Measurements from ENCODE around the gene ODF2.
A peak's percentile ranks its signal among the peaks of the same experiment; 100 is the strongest.
"Not testable (repeated sequence)": the region's sequence is repeated elsewhere in the genome, so short reads cannot be mapped to it uniquely, and the experiment has no call there.

The ODF2 gene

DNA sequence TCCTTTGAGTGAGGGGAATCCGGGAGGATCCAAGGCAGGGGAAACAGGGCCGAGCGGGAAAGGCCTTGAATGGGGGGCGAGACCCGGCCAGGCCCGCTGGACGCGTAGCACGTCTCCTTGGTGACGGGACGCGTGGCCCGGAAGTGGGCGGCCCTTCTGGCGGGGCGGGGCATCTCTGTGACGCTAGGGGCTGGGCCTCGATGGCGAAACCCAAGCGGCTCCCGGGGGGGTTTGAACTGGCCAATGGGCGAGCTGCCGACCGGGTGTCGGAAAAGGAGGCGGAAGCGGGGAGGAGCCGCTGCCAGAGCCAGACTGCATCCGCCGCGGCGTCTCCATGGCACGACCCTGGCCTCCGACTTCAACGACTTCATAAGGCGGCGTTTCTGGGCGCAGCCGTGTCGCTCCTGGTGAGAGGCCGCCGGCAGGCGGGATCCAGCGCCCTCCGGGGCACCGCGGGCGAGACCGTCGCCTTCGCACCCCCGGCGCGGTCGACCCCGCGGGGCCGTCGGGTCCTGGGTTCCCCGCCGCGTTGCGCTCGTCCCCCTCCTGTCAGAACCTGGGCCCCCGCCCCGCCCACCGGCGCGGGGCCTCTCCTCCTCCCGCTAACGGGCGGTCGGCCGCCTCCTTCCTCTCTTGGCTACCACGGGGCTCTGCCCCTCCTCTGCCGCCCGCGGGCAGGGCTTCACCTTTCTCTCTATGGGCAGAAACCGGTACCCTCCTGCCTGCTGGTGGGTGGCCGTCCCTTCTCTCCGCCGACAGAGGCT is at the start of gene ODF2:
ODF2 (plus strand) TSS at position 158 of the 764 bp plus-strand sequence; CDS start at position 244, 86 bp downstream.
- Histone ChIP-seq H3K4me3 (peak within 1 kb of the TSS; percentile 87), H3K27ac (peak within 1 kb of the TSS; percentile 79; the same call in 1 of the 2 replicates), H3K9me3 (ENCODE audit: low read depth, low read length) (no peaks in the 10 kb centered on the region), H3K9ac (ENCODE audit: insufficient read length) (peak within 1 kb of the TSS; percentile 72), H3K36me3 (ENCODE audit: insufficient read depth, low read length) (peaks cover 10% of the 10 kb centered on the region; the same call in 1 of the 2 replicates)
- peak; percentile 63 for DNase-seq (ENCODE audit: low read depth, low spot score)
- TF ChIP-seq POLR2AphosphoS5 (IDR thresholded peaks at IDR 0.05; ENCODE audit: borderline replicate concordance, low read depth, low read length), result peak; percentile 78; the same call in 1 of the 2 replicates
- TF ChIP-seq EZH2 (IDR thresholded peaks at IDR 0.05), result no peak
- TF ChIP-seq FOXP2 (optimal IDR thresholded peaks at IDR 0.05; ENCODE audit: control extremely low read depth, extremely low read length, insufficient read depth), result peak; percentile 16

DNA sequence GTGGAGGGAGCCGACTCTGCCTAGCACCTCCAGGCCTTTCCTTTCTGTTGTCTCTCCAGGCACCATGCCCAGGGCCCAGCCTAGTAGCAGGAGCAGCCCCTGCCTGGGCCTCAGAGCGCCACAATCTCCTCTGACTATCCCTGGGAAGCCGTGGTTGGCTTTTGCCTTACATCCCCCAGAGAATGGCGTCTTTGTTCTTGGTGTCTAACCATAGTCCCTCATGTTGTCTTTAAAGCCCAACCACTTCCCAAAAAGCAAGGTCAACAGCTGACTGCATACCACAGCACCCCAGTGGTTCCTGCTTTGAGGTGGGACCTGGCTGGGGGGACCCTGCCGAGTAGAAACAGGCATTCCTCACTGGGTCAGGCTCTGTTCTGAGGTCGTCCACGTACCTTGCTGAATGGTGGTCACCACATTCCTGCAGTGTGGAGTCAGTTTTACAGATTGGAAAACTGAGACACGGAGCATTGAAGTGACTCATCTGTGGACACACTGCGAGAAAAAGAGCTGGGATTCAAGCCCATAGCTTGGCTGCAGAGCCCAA is 48.9 kb upstream of the ODF2 start:
- no peaks in the 10 kb centered on the region for H3K36me3 ChIP-seq (ENCODE audit: insufficient read depth, low read length)
- DNase-seq (ENCODE audit: low read depth, low spot score), result no peak
- no peaks in the 10 kb centered on the region for H3K9me3 ChIP-seq (ENCODE audit: low read depth, low read length)
- H3K4me3 ChIP-seq, result no peak overlapping the region
- TF ChIP-seq POLR2AphosphoS5 (IDR thresholded peaks at IDR 0.05; ENCODE audit: borderline replicate concordance, low read depth, low read length) (no peak), EZH2 (IDR thresholded peaks at IDR 0.05) (no peak), FOXP2 (optimal IDR thresholded peaks at IDR 0.05; ENCODE audit: control extremely low read depth, extremely low read length, insufficient read depth) (no peak)
- peak overlapping the region; percentile 32 for H3K9ac ChIP-seq (ENCODE audit: insufficient read length)
- H3K27ac ChIP-seq, result peak overlapping the region; percentile 71

DNA sequence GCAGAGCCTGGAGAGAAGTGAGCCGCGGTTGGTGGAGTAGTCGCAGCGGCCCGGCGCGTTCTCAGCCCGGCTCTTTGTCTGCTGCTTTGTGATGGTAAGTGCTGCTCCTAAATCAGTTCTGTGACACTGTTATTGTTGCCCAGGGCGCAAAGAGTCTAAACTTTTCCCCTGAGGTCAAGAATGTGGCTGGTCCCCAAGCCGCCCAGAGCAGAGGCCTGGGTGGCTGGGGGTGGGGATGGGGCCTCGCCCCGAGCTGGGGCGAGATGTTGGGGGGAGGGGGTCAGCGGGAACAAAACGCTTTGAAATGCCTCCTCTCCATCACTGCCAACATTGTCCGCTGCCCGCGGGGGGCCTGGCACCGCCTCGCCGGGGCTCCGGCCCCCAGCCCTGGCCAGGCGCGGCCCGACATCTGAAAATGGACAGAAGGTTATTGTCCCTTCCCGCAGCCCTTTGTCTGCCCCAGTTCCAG is 46.8 kb upstream of the ODF2 start:
- Histone ChIP-seq H3K9me3 (ENCODE audit: low read depth, low read length) (no peaks in the 10 kb centered on the region), H3K4me3 (no peak overlapping the region), H3K27ac (no peak overlapping the region), H3K36me3 (ENCODE audit: insufficient read depth, low read length) (no peaks in the 10 kb centered on the region), H3K9ac (ENCODE audit: insufficient read length) (no peak overlapping the region)
- no peak for DNase-seq (ENCODE audit: low read depth, low spot score)
- no peak for TF ChIP-seq FOXP2 (optimal IDR thresholded peaks at IDR 0.05; ENCODE audit: control extremely low read depth, extremely low read length, insufficient read depth)
- no peak for TF ChIP-seq EZH2 (IDR thresholded peaks at IDR 0.05)
- no peak for TF ChIP-seq POLR2AphosphoS5 (IDR thresholded peaks at IDR 0.05; ENCODE audit: borderline replicate concordance, low read depth, low read length)

DNA sequence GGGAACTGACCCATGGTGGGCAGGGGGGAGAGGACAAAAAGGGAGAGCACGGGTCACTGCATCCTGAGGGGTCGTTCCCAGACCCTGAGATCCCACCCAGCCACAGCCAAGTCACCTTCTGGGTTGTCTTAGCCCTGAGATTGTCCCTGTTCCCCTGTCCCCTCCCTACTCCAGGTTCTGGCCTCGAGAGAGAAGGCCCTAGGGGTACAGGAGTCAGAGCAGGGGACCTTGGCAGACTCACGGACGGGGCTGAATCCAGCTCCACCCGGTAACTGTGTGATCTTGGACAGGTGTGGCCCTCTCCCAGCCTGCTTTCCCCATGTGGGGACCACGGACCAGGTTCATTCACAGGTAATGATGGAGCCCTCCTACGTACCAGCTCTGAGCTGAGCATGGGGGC is 46.4 kb upstream of the ODF2 start:
- H3K9ac ChIP-seq (ENCODE audit: insufficient read length), result no peak overlapping the region
- DNase-seq (ENCODE audit: low read depth, low spot score), result no peak
- H3K9me3 ChIP-seq (ENCODE audit: low read depth, low read length), result no peaks in the 10 kb centered on the region
- no peak overlapping the region for H3K4me3 ChIP-seq
- no peak overlapping the region for H3K27ac ChIP-seq
- no peaks in the 10 kb centered on the region for H3K36me3 ChIP-seq (ENCODE audit: insufficient read depth, low read length)
- TF ChIP-seq FOXP2 (optimal IDR thresholded peaks at IDR 0.05; ENCODE audit: control extremely low read depth, extremely low read length, insufficient read depth) (no peak), POLR2AphosphoS5 (IDR thresholded peaks at IDR 0.05; ENCODE audit: borderline replicate concordance, low read depth, low read length) (no peak), EZH2 (IDR thresholded peaks at IDR 0.05) (no peak)

DNA sequence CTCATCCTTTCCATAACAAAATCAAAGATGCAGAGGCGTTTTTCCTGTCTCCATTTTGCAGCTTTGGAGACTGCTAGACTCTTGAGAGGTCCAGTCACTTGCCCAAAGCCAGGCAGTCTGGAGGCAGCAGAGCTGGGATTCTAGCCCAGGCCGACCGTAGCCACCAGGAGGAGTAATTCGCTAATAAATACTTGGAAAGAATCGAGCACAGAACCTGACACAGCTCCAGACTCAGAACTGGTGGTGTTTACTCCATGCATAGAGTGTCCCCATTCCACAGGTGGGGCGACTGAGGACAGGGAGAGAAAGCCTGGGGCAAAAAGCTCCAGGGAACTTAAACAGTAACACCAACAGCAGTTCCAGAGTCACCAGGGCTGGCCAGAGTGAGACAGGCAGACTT is 45.8 kb upstream of the ODF2 start:
- Histone ChIP-seq H3K4me3 (no peak overlapping the region), H3K9me3 (ENCODE audit: low read depth, low read length) (no peaks in the 10 kb centered on the region), H3K36me3 (ENCODE audit: insufficient read depth, low read length) (no peaks in the 10 kb centered on the region), H3K27ac (no peak overlapping the region), H3K9ac (ENCODE audit: insufficient read length) (no peak overlapping the region)
- TF ChIP-seq POLR2AphosphoS5 (IDR thresholded peaks at IDR 0.05; ENCODE audit: borderline replicate concordance, low read depth, low read length), result no peak
- TF ChIP-seq FOXP2 (optimal IDR thresholded peaks at IDR 0.05; ENCODE audit: control extremely low read depth, extremely low read length, insufficient read depth), result no peak
- TF ChIP-seq EZH2 (IDR thresholded peaks at IDR 0.05), result no peak
- DNase-seq (ENCODE audit: low read depth, low spot score), result no peak

DNA sequence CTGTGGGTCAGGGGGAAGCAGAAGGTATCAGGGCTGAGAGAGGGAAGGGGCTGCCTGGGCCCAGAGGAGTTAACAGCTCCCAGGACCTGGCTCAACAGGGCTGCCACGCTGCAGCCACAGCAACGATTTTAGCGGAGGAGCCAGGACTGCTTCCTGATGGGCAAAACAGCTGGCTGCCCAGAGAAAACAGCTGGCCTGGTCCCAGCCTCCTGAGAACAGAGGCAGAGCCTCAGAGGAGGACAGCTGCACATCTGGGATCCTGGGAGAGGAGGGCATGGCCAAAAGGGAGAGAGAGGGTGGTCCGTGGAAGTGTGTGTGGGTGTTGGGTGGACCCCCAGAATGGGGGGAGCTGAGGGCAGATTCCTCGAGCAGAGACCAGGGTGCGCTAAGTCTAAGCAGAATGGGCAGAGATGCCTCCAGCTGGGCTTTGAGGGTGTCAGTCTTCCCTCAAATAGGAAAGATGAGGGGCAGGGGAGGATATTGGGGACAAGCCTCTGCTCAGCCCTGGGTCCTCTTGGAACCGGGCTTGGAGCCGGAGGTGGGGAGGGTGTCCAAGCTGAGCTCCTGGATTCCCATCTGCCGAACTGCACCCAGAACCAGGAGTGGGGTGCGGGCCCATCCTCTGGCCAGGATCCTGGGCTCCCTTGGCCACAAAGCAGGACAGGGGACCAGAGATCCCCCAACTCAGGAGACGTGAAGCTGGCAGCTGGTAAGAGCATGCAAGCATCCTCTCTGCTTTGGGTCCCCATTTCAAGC is 44.3 kb upstream of the ODF2 start:
- H3K9ac ChIP-seq (ENCODE audit: insufficient read length), result no peak overlapping the region
- TF ChIP-seq POLR2AphosphoS5 (IDR thresholded peaks at IDR 0.05; ENCODE audit: borderline replicate concordance, low read depth, low read length), result no peak
- TF ChIP-seq FOXP2 (optimal IDR thresholded peaks at IDR 0.05; ENCODE audit: control extremely low read depth, extremely low read length, insufficient read depth), result no peak

DNA sequence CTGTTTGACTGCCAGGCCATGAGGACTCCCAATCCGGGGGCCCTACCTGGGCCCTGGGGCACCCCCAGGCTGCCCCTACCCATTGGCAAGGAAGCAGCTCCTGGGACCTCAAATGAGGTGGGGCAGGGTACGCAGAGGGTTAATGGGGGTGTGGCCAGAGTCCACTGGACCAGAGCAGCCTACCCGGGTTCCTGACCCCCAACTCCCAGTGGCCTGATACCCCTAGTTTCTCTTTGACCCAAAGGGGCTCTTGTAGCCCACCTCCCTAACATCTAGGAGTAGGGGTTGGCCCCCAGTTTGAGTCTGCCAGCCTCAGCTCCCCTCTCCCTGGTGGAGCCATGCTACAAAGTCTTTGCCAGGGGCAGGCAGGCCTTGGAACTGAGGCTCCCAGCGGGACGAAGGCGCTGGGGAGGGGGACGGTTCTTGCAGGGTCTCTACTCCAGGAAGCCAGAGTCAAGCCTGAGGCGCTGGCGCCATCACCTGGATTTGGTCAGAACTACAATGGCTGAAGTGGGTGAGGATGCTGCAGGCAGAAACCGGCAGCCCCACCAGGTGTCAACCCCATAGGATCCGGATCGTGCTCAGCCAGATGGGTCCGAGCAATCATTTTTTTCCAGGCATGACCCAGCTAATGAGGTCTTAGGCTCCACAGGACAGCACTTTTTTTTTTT is 43.6 kb upstream of the ODF2 start:
- H3K9me3 ChIP-seq (ENCODE audit: low read depth, low read length), result no peaks in the 10 kb centered on the region

More for the DNA sequence above, 44.3 kb upstream of the ODF2 start:
- Histone ChIP-seq H3K4me3 (no peak overlapping the region), H3K9me3 (ENCODE audit: low read depth, low read length) (no peaks in the 10 kb centered on the region), H3K27ac (no peak overlapping the region), H3K36me3 (ENCODE audit: insufficient read depth, low read length) (no peaks in the 10 kb centered on the region)
- DNase-seq (ENCODE audit: low read depth, low spot score), result no peak

DNA sequence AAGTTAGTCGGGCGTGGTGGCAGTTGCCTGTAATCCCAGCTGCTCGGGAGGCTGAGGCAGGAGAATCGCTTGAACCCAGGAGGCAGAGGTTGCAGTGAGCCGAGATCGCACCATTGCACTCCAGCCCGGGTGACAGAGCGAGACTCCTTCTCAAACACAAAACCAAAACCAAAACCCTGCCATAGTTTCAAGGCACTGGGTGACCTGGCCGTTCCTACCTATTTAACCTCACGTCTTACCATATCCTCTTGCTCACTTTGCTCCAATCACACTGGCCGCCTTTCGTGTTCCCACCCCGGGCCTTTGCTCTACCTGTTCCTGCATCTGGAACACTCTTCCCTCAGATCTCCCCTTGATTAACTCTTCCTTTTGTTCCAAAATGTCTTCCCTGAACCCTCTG is 42.1 kb upstream of the ODF2 start:
- H3K4me3 ChIP-seq; DNase-seq (ENCODE audit: low read depth, low spot score); H3K27ac ChIP-seq; H3K9ac ChIP-seq (ENCODE audit: insufficient read length); H3K36me3 ChIP-seq (ENCODE audit: insufficient read depth, low read length); H3K9me3 ChIP-seq (ENCODE audit: low read depth, low read length): not testable (repeated sequence)

More for the DNA sequence above, 43.6 kb upstream of the ODF2 start:
- H3K27ac ChIP-seq, result no peak overlapping the region
- no peaks in the 10 kb centered on the region for H3K36me3 ChIP-seq (ENCODE audit: insufficient read depth, low read length)
- no peak for DNase-seq (ENCODE audit: low read depth, low spot score)
- TF ChIP-seq EZH2 (IDR thresholded peaks at IDR 0.05) (no peak), FOXP2 (optimal IDR thresholded peaks at IDR 0.05; ENCODE audit: control extremely low read depth, extremely low read length, insufficient read depth) (peak; percentile 15), POLR2AphosphoS5 (IDR thresholded peaks at IDR 0.05; ENCODE audit: borderline replicate concordance, low read depth, low read length) (no peak)
- no peak overlapping the region for H3K4me3 ChIP-seq
- no peak overlapping the region for H3K9ac ChIP-seq (ENCODE audit: insufficient read length)
